ENCODE results near the gene BMP6. TPM values are rescaled to one million over a fixed set of nuclear protein-coding genes. Genes with fewer than 3 reads are reported as not detected.

BMP6 gene
- total and polyA plus RNA-seq, 2 of the 4 experiments (the other 2 are of a cell fraction) = 0.18 to 0.19 TPM

DNA sequence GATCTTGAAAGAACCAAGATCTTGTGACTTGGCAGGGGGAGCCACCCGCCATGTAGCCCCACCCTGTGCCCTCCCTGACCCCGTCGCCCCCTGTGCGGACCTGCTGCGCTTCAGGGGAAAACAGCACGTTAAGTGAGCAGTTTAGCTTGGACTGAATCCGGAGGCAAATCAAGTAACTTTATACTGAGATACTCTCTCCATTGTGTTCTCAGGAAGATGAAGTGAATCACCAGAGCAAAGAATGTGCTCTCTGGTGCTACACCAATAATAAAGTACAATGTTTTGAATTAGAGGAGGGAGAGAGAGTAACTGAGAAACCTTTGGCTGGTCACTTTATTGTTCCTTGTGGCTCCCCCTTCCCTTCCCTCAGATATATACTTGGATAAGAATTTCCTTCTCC lies 101.2 kb downstream of the BMP6 start:
- POLR2A ChIA-PET (ENCODE audit: unreplicated experiment) = no interaction called here

More for the DNA sequence above, 101.2 kb downstream of the BMP6 start:
- H3K9ac ChIP-seq (ENCODE audit: low read depth, low read length) = no peak overlapping the region
- H3K9me1 ChIP-seq (ENCODE audit: insufficient read depth, low read length) = no peaks in the 10 kb centered on the region
- peaks cover 2% of the 10 kb centered on the region; the same call in 1 of the 2 replicates for H3K4me1 ChIP-seq (ENCODE audit: control insufficient read depth, insufficient read depth, low read length)
- H2AK5ac ChIP-seq (ENCODE audit: low read depth, low read length) = no peak overlapping the region
- no peak overlapping the region for H3K14ac ChIP-seq (replicated peaks; ENCODE audit: low read depth, low read length)
- no peak overlapping the region for H4K5ac ChIP-seq (ENCODE audit: low read depth, low read length)
- no peaks in the 10 kb centered on the region for H3K79me1 ChIP-seq (ENCODE audit: low read depth in 1 of 2, low read length in 2 of 2)
- no CpG with 5 or more reads among the region's 7 CpGs for WGBS, 2 experiments (ENCODE audit: extremely low coverage in 2 of 2, insufficient read length in 1 of 2)
- H3K27me3 ChIP-seq (ENCODE audit: control insufficient read depth, insufficient read depth, low read length) = 0 out of 2 replicates have a peak, but pooled peaks cover 2% of the 10 kb centered on the region
- H3K4ac ChIP-seq (ENCODE audit: low read depth, low read length) = no peak overlapping the region
- H2BK120ac ChIP-seq (ENCODE audit: low read depth, low read length) = no peak overlapping the region
- H3K4me2 ChIP-seq (ENCODE audit: low read depth, low read length) = no peak overlapping the region
- H2AK9ac ChIP-seq (replicated peaks; ENCODE audit: low read depth, low read length, poor library complexity) = no peak overlapping the region
- H2BK20ac ChIP-seq (ENCODE audit: low read depth, low read length) = no peak overlapping the region
- ATAC-seq (ENCODE audit: low read depth) (peak; percentile 83), DNase-seq (peak; percentile 36)
- no peaks in the 10 kb centered on the region; the same call in 1 of the 2 replicates for H4K20me1 ChIP-seq (ENCODE audit: insufficient read depth, low read length)
- CTCF ChIA-PET = no interaction called here
- H3K56ac ChIP-seq (ENCODE audit: extremely low read depth, insufficient read depth, low read length) = no peak overlapping the region
- no peak overlapping the region for H3K23ac ChIP-seq (ENCODE audit: low read depth, low read length)
- H3K18ac ChIP-seq (ENCODE audit: low read depth, low read length) = no peak overlapping the region; the same call in 1 of the 2 replicates
- H3K27ac ChIP-seq (ENCODE audit: insufficient read depth, low read length) = no peak overlapping the region
- in situ Hi-C loops (cut with MboI; ENCODE audit: low sequenced_read_pairs) = no loop called here
- no TSS peak for BruUV-seq (replicated peaks)
- no peak for TF ChIP-seq RFX5 (IDR thresholded peaks at IDR 0.05; ENCODE audit: low read depth, low read length)
- TF ChIP-seq, protein P1, sequence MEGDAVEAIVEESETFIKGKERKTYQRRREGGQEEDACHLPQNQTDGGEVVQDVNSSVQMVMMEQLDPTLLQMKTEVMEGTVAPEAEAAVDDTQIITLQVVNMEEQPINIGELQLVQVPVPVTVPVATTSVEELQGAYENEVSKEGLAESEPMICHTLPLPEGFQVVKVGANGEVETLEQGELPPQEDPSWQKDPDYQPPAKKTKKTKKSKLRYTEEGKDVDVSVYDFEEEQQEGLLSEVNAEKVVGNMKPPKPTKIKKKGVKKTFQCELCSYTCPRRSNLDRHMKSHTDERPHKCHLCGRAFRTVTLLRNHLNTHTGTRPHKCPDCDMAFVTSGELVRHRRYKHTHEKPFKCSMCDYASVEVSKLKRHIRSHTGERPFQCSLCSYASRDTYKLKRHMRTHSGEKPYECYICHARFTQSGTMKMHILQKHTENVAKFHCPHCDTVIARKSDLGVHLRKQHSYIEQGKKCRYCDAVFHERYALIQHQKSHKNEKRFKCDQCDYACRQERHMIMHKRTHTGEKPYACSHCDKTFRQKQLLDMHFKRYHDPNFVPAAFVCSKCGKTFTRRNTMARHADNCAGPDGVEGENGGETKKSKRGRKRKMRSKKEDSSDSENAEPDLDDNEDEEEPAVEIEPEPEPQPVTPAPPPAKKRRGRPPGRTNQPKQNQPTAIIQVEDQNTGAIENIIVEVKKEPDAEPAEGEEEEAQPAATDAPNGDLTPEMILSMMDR (conservative IDR thresholded peaks at IDR 0.05; ENCODE audit: low read depth, low read length) = no peak
- no peak for TF ChIP-seq CEBPB (IDR thresholded peaks at IDR 0.05; ENCODE audit: low read depth, low read length)
- no peak for TF ChIP-seq RCOR1 (IDR thresholded peaks at IDR 0.05; ENCODE audit: insufficient replicate concordance, low read length)
- TF ChIP-seq MAFK (IDR thresholded peaks at IDR 0.05; ENCODE audit: low read depth, low read length) = no peak
- TF ChIP-seq POLR2A (IDR thresholded peaks at IDR 0.05; ENCODE audit: low read depth, low read length) = no peak
- no peak for TF ChIP-seq FOS (IDR thresholded peaks at IDR 0.05; ENCODE audit: low read depth, low read length)
- TF ChIP-seq SMC3 (IDR thresholded peaks at IDR 0.05; ENCODE audit: low read depth, low read length) = no peak
- TF ChIP-seq BHLHE40 (IDR thresholded peaks at IDR 0.05; ENCODE audit: low read depth, low read length) = no peak
- TF ChIP-seq RAD21 (IDR thresholded peaks at IDR 0.05; ENCODE audit: low read length) = no peak
- TF ChIP-seq, protein P2, sequence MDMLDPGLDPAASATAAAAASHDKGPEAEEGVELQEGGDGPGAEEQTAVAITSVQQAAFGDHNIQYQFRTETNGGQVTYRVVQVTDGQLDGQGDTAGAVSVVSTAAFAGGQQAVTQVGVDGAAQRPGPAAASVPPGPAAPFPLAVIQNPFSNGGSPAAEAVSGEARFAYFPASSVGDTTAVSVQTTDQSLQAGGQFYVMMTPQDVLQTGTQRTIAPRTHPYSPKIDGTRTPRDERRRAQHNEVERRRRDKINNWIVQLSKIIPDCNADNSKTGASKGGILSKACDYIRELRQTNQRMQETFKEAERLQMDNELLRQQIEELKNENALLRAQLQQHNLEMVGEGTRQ (IDR thresholded peaks at IDR 0.05; ENCODE audit: low read depth, low read length) = no peak
- no peak for TF ChIP-seq MAZ (IDR thresholded peaks at IDR 0.05; ENCODE audit: borderline replicate concordance, low read depth, low read length)
- TF ChIP-seq, protein P3, sequence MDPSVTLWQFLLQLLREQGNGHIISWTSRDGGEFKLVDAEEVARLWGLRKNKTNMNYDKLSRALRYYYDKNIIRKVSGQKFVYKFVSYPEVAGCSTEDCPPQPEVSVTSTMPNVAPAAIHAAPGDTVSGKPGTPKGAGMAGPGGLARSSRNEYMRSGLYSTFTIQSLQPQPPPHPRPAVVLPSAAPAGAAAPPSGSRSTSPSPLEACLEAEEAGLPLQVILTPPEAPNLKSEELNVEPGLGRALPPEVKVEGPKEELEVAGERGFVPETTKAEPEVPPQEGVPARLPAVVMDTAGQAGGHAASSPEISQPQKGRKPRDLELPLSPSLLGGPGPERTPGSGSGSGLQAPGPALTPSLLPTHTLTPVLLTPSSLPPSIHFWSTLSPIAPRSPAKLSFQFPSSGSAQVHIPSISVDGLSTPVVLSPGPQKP (IDR thresholded peaks at IDR 0.05; ENCODE audit: borderline replicate concordance, low read depth, low read length) = no peak
- TF ChIP-seq MXI1 (IDR thresholded peaks at IDR 0.05; ENCODE audit: borderline replicate concordance, low read depth, low read length) = no peak
- no peak for TF ChIP-seq CHD1 (IDR thresholded peaks at IDR 0.05; ENCODE audit: low read depth, low read length)
- no peak for TF ChIP-seq NFE2L2 (IDR thresholded peaks at IDR 0.05; ENCODE audit: low read depth, low read length)
- H2BK5ac ChIP-seq (ENCODE audit: low read depth, low read length, poor library complexity, severe bottlenecking) = no peak overlapping the region
- no peak overlapping the region for H2BK15ac ChIP-seq (ENCODE audit: low read depth, low read length)
- dilution Hi-C loops (cut with HindIII; ENCODE audit: low sequenced_read_pairs, unreplicated experiment) = no loop called here
- no peak overlapping the region for H4K91ac ChIP-seq (ENCODE audit: insufficient read depth, low read depth, low read length)
- intact Hi-C loops (cut with micrococcal nuclease) = no loop called here
- H3K36me3 ChIP-seq (ENCODE audit: control insufficient read depth, insufficient read depth, low read length) = no peaks in the 10 kb centered on the region
- no peak overlapping the region for H4K8ac ChIP-seq (ENCODE audit: low read depth in 2 of 2, low read length in 2 of 2)
- no peaks in the 10 kb centered on the region for H3K9me3 ChIP-seq (ENCODE audit: control insufficient read depth, insufficient read depth, low read length)
- no peak overlapping the region for H2AFZ ChIP-seq (replicated peaks; ENCODE audit: low read length, poor library complexity)
- H3K4me3 ChIP-seq (ENCODE audit: insufficient read depth, low read depth, low read length) = no peak overlapping the region
